Hematopoietic multipotent progenitor cell (in vitro differentiated cells): ENCODE data around the gene OR9A2. TPM values are rescaled to one million over a fixed set of nuclear protein-coding genes. Genes with fewer than 3 reads are reported as not detected.

ENCODE experiments used
- DNase-seq, 3 donors: peaks; one replicate each; pipeline ENCODE4 v3.0.0-alpha.2; 2011 to 2015; ENCODE audit warnings: low read depth in 2 of 3, low spot score in 2 of 3
- total RNA-seq: library from RNA; depleted of rRNA; stranded (reverse); fragments of >200 nt; gene quantifications from one replicate; pipeline ENCODE4 v1.2.3, GENCODE V29; 2012

OR9A2 gene
- under 0.01 TPM for total RNA-seq

GRCh38 chr7:143027032-143027431, at the start of gene OR9A2:
OR9A2 (minus strand) TSS chr7:143027132; CDS start chr7:143027132, 0 bp downstream.
- no peak for DNase-seq

GRCh38 chr7:143074141-143074540, 47.2 kb upstream of the OR9A2 start:
- DNase-seq = no peak

- DNase-seq = no peak
Observed at GRCh38 chr7:143073556-143073955, 46.6 kb upstream of the OR9A2 start.

- DNase-seq = no peak
Observed at GRCh38 chr7:143069912-143070500, 43.1 kb upstream of the OR9A2 start.

- DNase-seq = no peak
Observed at GRCh38 chr7:143068446-143068845, 41.5 kb upstream of the OR9A2 start.

GRCh38 chr7:143063741-143064140, 36.8 kb upstream of the OR9A2 start:
- DNase-seq = no peak

GRCh38 chr7:143055754-143056153, 28.8 kb upstream of the OR9A2 start:
- DNase-seq = no peak

- no peak for DNase-seq
Observed at GRCh38 chr7:143054621-143055020, 27.7 kb upstream of the OR9A2 start.

- no peak for DNase-seq
Observed at GRCh38 chr7:143052041-143052440, 25.1 kb upstream of the OR9A2 start, which contains the start of gene OR6V1. OR6V1 (plus strand) TSS chr7:143052341; CDS start chr7:143052341, 0 bp downstream.

GRCh38 chr7:143050931-143051330, 24.0 kb upstream of the OR9A2 start:
- DNase-seq = no peak

GRCh38 chr7:143049362-143049761, 22.4 kb upstream of the OR9A2 start:
- DNase-seq = no peak

GRCh38 chr7:143048827-143049226, 21.9 kb upstream of the OR9A2 start:
- no peak for DNase-seq

- DNase-seq = peak in 1 of 3 donors; percentile 14
Observed at GRCh38 chr7:143047326-143047725, 20.4 kb upstream of the OR9A2 start.

GRCh38 chr7:143046426-143046851, 19.5 kb upstream of the OR9A2 start:
- DNase-seq = no peak

- DNase-seq = no peak
Observed at GRCh38 chr7:143043391-143043790, 16.5 kb upstream of the OR9A2 start.

- no peak for DNase-seq
Observed at GRCh38 chr7:143042790-143043271, 15.9 kb upstream of the OR9A2 start.

GRCh38 chr7:143042159-143042789, 15.3 kb upstream of the OR9A2 start:
- no peak for DNase-seq

- no peak for DNase-seq
Observed at GRCh38 chr7:143041346-143041745, 14.4 kb upstream of the OR9A2 start.

GRCh38 chr7:143040209-143040715, 13.3 kb upstream of the OR9A2 start:
- no peak for DNase-seq

GRCh38 chr7:143038635-143039034, 11.7 kb upstream of the OR9A2 start:
- DNase-seq = no peak

GRCh38 chr7:143027683-143028082, 751 bp upstream of the OR9A2 start:
- no peak for DNase-seq

- no peak for DNase-seq
Observed at GRCh38 chr7:143025371-143025770, 1.6 kb downstream of the OR9A2 start.
